NOMO-1 (cell line): Measurements from ENCODE around the gene TNFRSF19.

Experiments
- DNase-seq, 2 experiments: peaks; one replicate each; lab custom pipeline; 2025; ENCODE audit not compliant: unreplicated experiment in 2 of 2; lab: John Stamatoyannopoulos, UW

The TNFRSF19 gene

DNA sequence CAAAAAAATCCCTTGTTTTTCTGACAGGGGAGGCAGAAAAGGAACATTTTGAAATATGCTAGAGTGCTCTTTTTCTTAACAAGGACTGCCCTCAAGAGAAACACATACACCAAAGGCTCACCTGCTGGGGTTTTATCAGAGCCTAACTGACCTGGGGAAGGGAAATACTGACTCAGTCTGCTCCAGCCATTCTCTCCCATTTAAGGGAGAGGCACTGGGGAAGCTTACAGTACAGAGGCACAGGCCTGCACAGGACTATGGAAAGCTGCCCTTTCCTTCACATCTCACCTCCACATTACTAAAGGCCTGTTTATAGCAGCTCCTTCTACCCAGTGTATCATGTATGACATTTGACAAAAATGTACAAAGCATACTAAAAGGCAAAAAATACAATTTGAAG, 30.3 kb downstream of the TNFRSF19 start:
- no peak for DNase-seq

GRCh38 chr13:23605831-23606230, 35.6 kb downstream of the TNFRSF19 start:
- DNase-seq: no peak

DNA sequence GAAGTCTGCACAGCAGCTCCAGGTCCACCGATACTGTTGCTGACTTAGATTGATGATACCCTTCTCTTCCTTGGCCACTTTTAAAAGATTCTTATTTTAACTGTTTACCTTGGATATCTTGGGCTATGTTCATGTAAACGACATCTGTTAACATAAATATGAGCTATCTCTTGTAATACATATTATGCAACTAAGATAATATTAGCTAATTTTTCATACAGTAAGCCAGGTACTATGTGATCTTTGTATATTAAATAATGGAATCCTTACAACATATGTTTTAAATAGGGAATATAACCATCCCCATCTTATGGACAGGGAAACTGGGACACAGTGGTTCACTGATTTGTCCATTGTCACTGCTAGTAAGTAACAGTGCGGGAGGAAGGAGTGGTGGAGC, 37.9 kb downstream of the TNFRSF19 start:
- no peak for DNase-seq

- no peak for DNase-seq
Observed at GRCh38 chr13:23608701-23609413, 38.6 kb downstream of the TNFRSF19 start.

DNA sequence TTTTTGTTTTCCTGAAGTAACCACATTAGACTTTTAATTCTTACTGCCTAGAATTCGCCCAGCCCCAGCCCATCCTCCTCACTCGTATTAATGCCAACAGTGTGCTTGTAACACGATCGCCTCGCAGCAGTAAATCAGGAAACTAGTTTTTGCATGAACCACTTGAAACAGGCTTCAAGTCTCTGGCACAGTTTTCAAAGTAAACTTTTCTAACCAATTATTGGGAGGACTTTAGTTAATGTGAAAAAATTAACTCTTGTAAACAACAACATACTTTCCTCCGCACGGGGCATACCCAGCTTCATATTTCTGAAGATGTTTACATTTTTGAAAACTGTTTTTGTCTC, 39.2 kb downstream of the TNFRSF19 start:
- peak; percentile 2 to 25 for DNase-seq

GRCh38 chr13:23609874-23610576, 39.8 kb downstream of the TNFRSF19 start:
- peak in 1 of 2 experiments; percentile 33 for DNase-seq

DNA sequence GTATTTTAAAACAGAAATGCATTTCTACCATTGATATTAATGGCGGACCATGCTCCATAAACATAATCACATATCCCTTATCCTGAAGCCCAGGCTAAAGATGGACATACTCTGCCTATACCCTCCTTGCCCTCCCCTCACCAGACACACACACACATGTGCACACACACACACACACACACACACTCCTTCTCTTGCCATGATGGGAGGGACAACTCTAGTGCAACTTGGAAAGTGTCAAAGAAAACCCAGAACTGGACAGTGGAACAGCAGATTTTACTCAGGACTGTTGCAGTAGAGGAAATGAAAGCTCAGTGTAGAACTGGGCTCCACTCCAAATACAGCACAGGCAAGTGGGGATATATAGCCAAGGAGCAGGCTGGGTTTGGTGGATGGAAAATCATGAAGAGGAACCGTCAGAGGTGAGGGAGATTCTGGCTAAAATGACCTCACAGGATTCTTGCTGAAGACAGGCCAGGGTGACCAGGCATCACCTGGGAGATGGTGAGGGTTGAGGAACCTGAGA, 40.8 kb downstream of the TNFRSF19 start:
- no peak for DNase-seq

DNA sequence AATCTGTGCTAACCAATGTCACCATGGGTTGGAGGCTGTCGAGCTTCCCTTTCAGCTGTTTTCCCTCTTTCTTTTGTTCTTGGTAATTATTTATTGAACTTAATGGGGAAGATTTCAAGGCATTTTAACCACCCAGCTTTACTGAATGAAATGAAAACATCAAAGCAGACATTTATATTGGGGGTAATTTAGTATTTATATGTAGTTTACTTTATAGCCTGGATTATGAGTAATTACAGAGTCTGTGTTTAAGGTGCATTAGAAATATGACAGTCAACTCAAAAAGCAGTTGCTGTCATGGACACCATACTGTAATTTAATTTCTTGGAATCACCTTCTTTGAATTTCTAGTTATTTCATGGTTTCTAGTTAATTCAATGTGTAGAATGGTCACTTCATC, 42.0 kb downstream of the TNFRSF19 start:
- no peak for DNase-seq

- DNase-seq: no peak
Observed at GRCh38 chr13:23612731-23613130, 42.5 kb downstream of the TNFRSF19 start.

- DNase-seq: no peak
Observed at GRCh38 chr13:23613596-23613995, 43.4 kb downstream of the TNFRSF19 start.

DNA sequence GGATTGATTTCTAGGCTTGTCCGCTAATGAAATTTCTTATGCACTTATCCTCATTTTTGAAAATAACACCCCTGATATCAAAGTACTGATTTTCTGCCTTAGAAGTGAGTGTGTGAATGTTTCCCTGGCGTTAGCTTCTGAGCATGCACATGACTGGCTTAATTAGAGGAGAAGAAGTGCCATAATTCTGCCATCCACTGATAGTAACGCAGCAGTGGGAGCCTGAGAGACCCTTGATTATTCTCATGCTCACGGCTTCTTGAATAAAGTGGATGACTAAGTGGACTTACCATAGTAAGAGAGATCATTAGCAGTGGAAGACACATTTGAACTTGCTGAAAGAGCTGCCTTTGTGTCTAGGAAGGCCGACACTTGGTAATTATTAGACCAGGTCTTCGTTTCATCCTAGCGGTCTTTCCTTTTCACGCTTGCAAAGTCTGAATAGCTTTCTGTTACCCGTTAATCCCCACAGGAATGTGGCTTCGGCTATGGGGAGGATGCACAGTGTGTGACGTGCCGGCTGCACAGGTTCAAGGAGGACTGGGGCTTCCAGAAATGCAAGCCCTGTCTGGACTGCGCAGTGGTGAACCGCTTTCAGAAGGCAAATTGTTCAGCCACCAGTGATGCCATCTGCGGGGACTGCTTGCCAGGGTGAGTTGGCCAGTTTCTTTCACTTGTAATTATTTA, 45.3 kb downstream of the TNFRSF19 start:
- DNase-seq: no peak

DNA sequence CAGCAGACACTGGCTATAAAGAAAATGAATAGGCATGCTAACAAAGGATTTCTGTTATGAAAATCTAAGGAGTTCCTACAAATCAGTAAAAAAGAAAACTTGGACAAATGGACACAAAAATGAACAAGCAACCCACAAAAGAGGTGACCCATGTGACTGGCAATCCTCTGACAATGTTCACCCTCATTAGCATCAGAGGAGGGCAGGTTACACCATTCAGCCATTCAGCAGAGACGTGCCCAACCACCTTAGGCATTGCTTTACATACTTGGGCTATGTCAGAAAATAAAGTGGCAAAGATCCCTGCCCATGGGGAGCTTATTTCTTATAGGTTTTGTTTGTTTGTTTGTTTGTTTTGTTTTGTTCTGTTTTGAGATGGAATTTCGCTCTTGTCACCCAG, 46.0 kb downstream of the TNFRSF19 start:
- DNase-seq: no peak

GRCh38 chr13:23617551-23618024, 47.4 kb downstream of the TNFRSF19 start:
- DNase-seq: no peak

DNA sequence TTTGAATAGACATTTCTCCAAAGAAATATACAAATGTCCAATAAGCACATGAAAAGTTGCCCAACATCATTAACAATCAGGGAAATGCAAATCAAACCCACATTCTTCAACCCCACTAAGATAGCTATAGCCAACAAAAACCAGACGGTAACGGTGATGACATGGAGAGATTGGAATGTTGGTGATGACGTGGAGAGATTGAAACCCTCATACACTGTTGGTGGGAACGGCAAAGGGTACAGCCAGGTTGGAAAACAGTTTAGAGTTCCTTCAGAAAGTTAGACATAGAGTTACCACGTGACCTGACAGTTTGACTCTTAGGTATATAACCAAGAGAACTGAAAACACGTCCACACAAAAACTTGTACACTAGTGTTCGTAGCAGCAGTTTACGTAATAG, 48.1 kb downstream of the TNFRSF19 start:
- no peak for DNase-seq

DNA sequence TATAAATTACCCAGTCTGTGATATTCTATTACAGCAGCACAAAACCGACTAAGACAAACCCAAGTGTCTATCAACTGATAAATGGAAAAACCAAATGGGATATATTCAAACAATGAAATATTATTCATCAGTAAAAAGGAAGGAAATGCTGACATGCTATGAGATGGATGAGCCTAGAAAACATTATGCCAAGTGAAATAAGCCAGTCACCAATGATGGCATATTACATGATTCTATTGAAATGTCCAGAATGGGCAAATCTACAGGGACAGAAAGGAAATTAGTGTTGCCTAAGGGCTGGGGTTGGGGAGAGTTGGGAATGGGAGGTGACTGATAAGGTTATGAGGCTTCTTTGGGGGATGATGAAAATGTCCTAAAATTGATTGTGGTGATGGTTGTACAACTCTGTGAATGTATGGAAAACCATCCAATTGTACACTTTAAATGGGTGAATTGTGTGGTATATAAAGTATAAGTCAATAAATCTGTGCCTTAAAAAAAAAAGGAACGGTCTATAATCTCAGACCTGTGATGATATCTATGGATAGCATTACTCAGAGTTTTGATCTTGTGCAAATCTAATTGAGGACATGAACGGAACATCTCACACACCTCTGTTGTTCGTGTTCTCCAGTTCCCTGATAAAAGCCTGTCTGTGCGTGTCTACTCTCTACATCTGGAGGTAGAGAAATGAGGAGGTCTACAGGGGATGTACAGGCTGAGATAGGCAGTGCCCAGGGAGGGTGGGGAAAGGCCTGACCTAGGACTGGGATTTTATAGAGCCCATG, 49.0 kb downstream of the TNFRSF19 start:
- DNase-seq: no peak

DNA sequence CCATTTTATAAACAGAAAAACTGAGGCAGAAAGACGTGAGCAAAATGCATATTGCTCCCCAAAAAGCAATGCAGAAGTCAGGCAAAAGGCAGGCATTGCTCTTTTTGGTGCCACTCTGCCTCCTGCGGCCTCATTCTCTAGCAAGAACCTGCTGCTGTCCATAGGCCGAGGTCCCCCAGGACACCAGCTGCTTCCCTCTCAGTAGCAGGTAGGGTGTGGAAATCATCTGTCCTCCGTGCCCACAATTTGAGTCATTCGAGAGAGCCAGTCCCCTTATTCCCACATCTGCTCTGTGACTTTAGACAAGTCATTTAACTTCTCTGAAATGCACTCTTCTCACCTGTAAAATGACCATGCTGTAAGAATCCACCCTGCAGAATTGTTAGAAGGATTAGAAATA, 50.0 kb downstream of the TNFRSF19 start:
- no peak for DNase-seq

- DNase-seq: no peak
Observed at GRCh38 chr13:23620613-23621315, 50.6 kb downstream of the TNFRSF19 start.

- no peak for DNase-seq
Observed at GRCh38 chr13:23621316-23621645, 51.1 kb downstream of the TNFRSF19 start.

GRCh38 chr13:23622985-23623384, 52.8 kb downstream of the TNFRSF19 start:
- no peak for DNase-seq

- no peak for DNase-seq
Observed at GRCh38 chr13:23623394-23623793, 53.2 kb downstream of the TNFRSF19 start.
